Activated CD8-positive, alpha-beta T cell treated with anti-CD3 and anti-CD28 coated beads, Interleukin-2, amount 10 ng/mL, durations not matched to agents 7 days and 5 days (primary cell): ENCODE measurements around the gene SOS1. TPM values are rescaled to one million over a fixed set of nuclear protein-coding genes. Genes with fewer than 3 reads are reported as not detected.
A peak's percentile ranks its signal among the peaks of the same experiment; 100 is the strongest.

Experiments used
- ATAC-seq: fragments of 150-1000 bp; cut with Tn5 transposase; one replicate; pipeline ENCODE4 v1.10.0; 2021; ENCODE audit warnings: moderate library complexity
- CTCF ChIA-PET: fragments of 350-600 bp; sonication (Branson Sonifier 250); formaldehyde crosslinking; loops from one replicate; lab custom pipeline; 2021; ENCODE audit warnings: antibody characterized with exemption; lab: Charles Lee
- POLR2A ChIA-PET: fragments of 350-600 bp; sonication (Branson Sonifier 250); formaldehyde crosslinking; loops from one replicate; lab custom pipeline; 2021; ENCODE audit warnings: antibody characterized with exemption; lab: Charles Lee
- DNase-seq: peaks from one replicate; pipeline ENCODE4 v3.0.0-alpha.2; 2020
- H3K27ac Mint-ChIP-seq: one replicate; pipeline ENCODE4 v1.8.0; 2021; ENCODE audit warnings: mild to moderate bottlenecking, mixed read lengths
- H3K27me3 Mint-ChIP-seq: one replicate; pipeline ENCODE4 v1.8.0; 2021; ENCODE audit warnings: low read depth, mixed read lengths
- H3K36me3 Mint-ChIP-seq: one replicate; pipeline ENCODE4 v1.8.0; 2021; ENCODE audit warnings: low read depth, mixed read lengths
- H3K4me1 Mint-ChIP-seq: one replicate; pipeline ENCODE4 v1.8.0; 2021; ENCODE audit warnings: low read depth, mixed read lengths
- H3K4me3 Mint-ChIP-seq: one replicate; pipeline ENCODE4 v1.8.0; 2021; ENCODE audit warnings: mild to moderate bottlenecking, mixed read lengths
- H3K9me3 Mint-ChIP-seq: one replicate; pipeline ENCODE4 v1.8.0; 2022; ENCODE audit warnings: mixed read lengths; ENCODE audit not compliant: insufficient read depth
- total RNA-seq, 2 experiments: library from RNA; stranded (reverse); gene quantifications; one replicate each; pipeline ENCODE4 v1.2.3, GENCODE V29; 2021

SOS1 gene
- total RNA-seq, 2 experiments from 2014 or later, result 209 to 243 TPM

- Mint-ChIP-seq H3K4me1 (peaks cover 53% of the 10 kb centered on the region), H3K36me3 (peaks cover 49% of the 10 kb centered on the region), H3K27me3 (no peaks in the 10 kb centered on the region), H3K9me3 (no peaks in the 10 kb centered on the region), H3K4me3 (peak overlapping the region; percentile 85), H3K27ac (peak overlapping the region; percentile 94)
- POLR2A ChIA-PET, result interaction anchor here (0.6 to 13.1 kb wide), 12 partner anchors 8 to 1410 kb away, joined by 3 to 315 read pairs (median 6); partner anchors contain the start of gene SRSF7
- ATAC-seq (peak; percentile 8), DNase-seq (no peak)
- CTCF ChIA-PET, result interaction anchor here (1.4 to 7.4 kb wide), 4 partner anchors 13 to 106 kb away, joined by 3 to 213 read pairs (median 16); no protein-coding TSS in a partner anchor
Measured at GRCh38 chr2:39121523-39122063, 742 bp upstream of the SOS1 start.

- H3K36me3 Mint-ChIP-seq, result peaks cover 60% of the 10 kb centered on the region
Measured at GRCh38 chr2:39120521-39120770, 405 bp downstream of the SOS1 start.

GRCh38 chr2:39119732-39120520 is 925 bp downstream of the SOS1 start:
- Mint-ChIP-seq H3K27me3 (no peaks in the 10 kb centered on the region), H3K27ac (peak overlapping the region; percentile 88), H3K4me1 (peaks cover 55% of the 10 kb centered on the region), H3K4me3 (peak overlapping the region; percentile 80), H3K9me3 (no peaks in the 10 kb centered on the region), H3K36me3 (peaks cover 64% of the 10 kb centered on the region)
- ChIA-PET CTCF (interaction anchor here (0.9 to 7.4 kb wide), 11 partner anchors 8 to 107 kb away, joined by 3 to 213 read pairs (median 6); no protein-coding TSS in a partner anchor), POLR2A (interaction anchor here (0.7 to 13.1 kb wide), 17 partner anchors 9 to 369 kb away, joined by 3 to 315 read pairs (median 6); partner anchors contain the start of gene SRSF7)
- peak; percentile 32 for ATAC-seq
- DNase-seq, result peak; percentile 66

More at GRCh38 chr2:39120521-39120770, 405 bp downstream of the SOS1 start:
- Mint-ChIP-seq H3K27me3 (no peaks in the 10 kb centered on the region), H3K9me3 (no peaks in the 10 kb centered on the region), H3K4me3 (no peak overlapping the region), H3K27ac (no peak overlapping the region), H3K4me1 (peaks cover 56% of the 10 kb centered on the region)
- DNase-seq, result no peak
- POLR2A ChIA-PET, result interaction anchor here (0.7 to 13.1 kb wide), 16 partner anchors 9 to 369 kb away, joined by 3 to 315 read pairs (median 6); partner anchors contain the start of gene SRSF7
- peak; percentile 13 for ATAC-seq
- CTCF ChIA-PET, result interaction anchor here (0.9 to 7.4 kb wide), 8 partner anchors 9 to 107 kb away, joined by 4 to 213 read pairs (median 11); no protein-coding TSS in a partner anchor

GRCh38 chr2:39118786-39119499 is 1.9 kb downstream of the SOS1 start:
- Mint-ChIP-seq H3K36me3 (peaks cover 67% of the 10 kb centered on the region), H3K4me1 (peaks cover 57% of the 10 kb centered on the region)

GRCh38 chr2:39115556-39115955 is 5.3 kb downstream of the SOS1 start:
- ATAC-seq (no peak), DNase-seq (no peak)
- ChIA-PET POLR2A (interaction anchor here (0.6 to 8.4 kb wide), 2 partner anchors 39 to 111 kb away, joined by 3 to 157 read pairs; no protein-coding TSS in a partner anchor), CTCF (interaction anchor here (7.4 kb wide), 1 partner anchor 112 kb away, joined by 213 read pairs; no protein-coding TSS in a partner anchor)
- Mint-ChIP-seq H3K4me1 (peaks cover 60% of the 10 kb centered on the region), H3K27ac (peak overlapping the region; percentile 88), H3K27me3 (no peaks in the 10 kb centered on the region), H3K36me3 (peaks cover 85% of the 10 kb centered on the region), H3K4me3 (peak overlapping the region; percentile 80), H3K9me3 (no peaks in the 10 kb centered on the region)

More at GRCh38 chr2:39118786-39119499, 1.9 kb downstream of the SOS1 start:
- POLR2A ChIA-PET, result interaction anchor here (0.9 to 13.1 kb wide), 11 partner anchors 8 to 367 kb away, joined by 3 to 315 read pairs (median 6); partner anchors contain the start of gene SRSF7
- Mint-ChIP-seq H3K9me3 (no peaks in the 10 kb centered on the region), H3K27me3 (no peaks in the 10 kb centered on the region), H3K4me3 (peak overlapping the region; percentile 80), H3K27ac (peak overlapping the region; percentile 88)
- CTCF ChIA-PET, result interaction anchor here (1.0 to 7.4 kb wide), 16 partner anchors 8 to 171 kb away, joined by 3 to 213 read pairs (median 4); no protein-coding TSS in a partner anchor
- DNase-seq (no peak), ATAC-seq (no peak)

GRCh38 chr2:39114771-39115170 is 6.1 kb downstream of the SOS1 start:
- Mint-ChIP-seq H3K27me3 (no peaks in the 10 kb centered on the region), H3K9me3 (no peaks in the 10 kb centered on the region), H3K27ac (peak overlapping the region; percentile 66), H3K4me3 (peak overlapping the region; percentile 80), H3K4me1 (peaks cover 67% of the 10 kb centered on the region), H3K36me3 (peaks cover 84% of the 10 kb centered on the region)
- DNase-seq (no peak), ATAC-seq (no peak)
- POLR2A ChIA-PET, result interaction anchor here (0.6 to 8.4 kb wide), 5 partner anchors 9 to 239 kb away, joined by 3 to 157 read pairs (median 3); partner anchors contain the start of genes DHX57 and MORN2
- CTCF ChIA-PET, result interaction anchor here (1.8 to 2.4 kb wide), 3 partner anchors 19 to 114 kb away, joined by 4 to 20 read pairs (median 5); no protein-coding TSS in a partner anchor

- POLR2A ChIA-PET, result interaction anchor here (1.7 to 1.8 kb wide), 2 partner anchors 12 to 13 kb away, joined by 4 to 9 read pairs; partner anchors contain the start of gene SOS1
- H3K27ac Mint-ChIP-seq, result peak overlapping the region; percentile 61
- DNase-seq, result no peak
- peaks cover 70% of the 10 kb centered on the region for H3K36me3 Mint-ChIP-seq
- H3K4me1 Mint-ChIP-seq, result peaks cover 69% of the 10 kb centered on the region
- H3K27me3 Mint-ChIP-seq, result no peaks in the 10 kb centered on the region
- no peaks in the 10 kb centered on the region for H3K9me3 Mint-ChIP-seq
- H3K4me3 Mint-ChIP-seq, result no peak overlapping the region
- ATAC-seq, result no peak
- CTCF ChIA-PET, result interaction anchor here (0.7 to 5.9 kb wide), 6 partner anchors 9 to 119 kb away, joined by 3 to 46 read pairs (median 3); partner anchors contain the start of gene SOS1
Measured at GRCh38 chr2:39109537-39109936, 11.3 kb downstream of the SOS1 start.

- H3K4me3 Mint-ChIP-seq, result no peak overlapping the region
- H3K9me3 Mint-ChIP-seq, result no peaks in the 10 kb centered on the region
- CTCF ChIA-PET, result interaction anchor here (0.8 to 5.9 kb wide), 3 partner anchors 12 to 120 kb away, joined by 4 to 46 read pairs (median 13); partner anchors contain the start of gene SOS1
- peaks cover 71% of the 10 kb centered on the region for H3K36me3 Mint-ChIP-seq
- peaks cover 70% of the 10 kb centered on the region for H3K4me1 Mint-ChIP-seq
- H3K27ac Mint-ChIP-seq, result peak overlapping the region; percentile 68
- POLR2A ChIA-PET, result interaction anchor here (1.7 to 1.8 kb wide), 2 partner anchors 11 to 13 kb away, joined by 4 to 9 read pairs; partner anchors contain the start of gene SOS1
- no peaks in the 10 kb centered on the region for H3K27me3 Mint-ChIP-seq
- ATAC-seq, result no peak
- DNase-seq, result no peak
Measured at GRCh38 chr2:39108377-39108776, 12.5 kb downstream of the SOS1 start.

GRCh38 chr2:39107724-39108273 is 13.1 kb downstream of the SOS1 start:
- POLR2A ChIA-PET, result interaction anchor here (1.7 kb wide), 1 partner anchor 11 kb away, joined by 4 read pairs; no protein-coding TSS in a partner anchor
- CTCF ChIA-PET, result interaction anchor here (0.8 to 5.9 kb wide), 3 partner anchors 13 to 121 kb away, joined by 4 to 46 read pairs (median 13); partner anchors contain the start of gene SOS1
- Mint-ChIP-seq H3K27ac (peak overlapping the region; percentile 68), H3K4me3 (no peak overlapping the region), H3K27me3 (no peaks in the 10 kb centered on the region), H3K36me3 (peaks cover 72% of the 10 kb centered on the region), H3K9me3 (no peaks in the 10 kb centered on the region), H3K4me1 (peaks cover 71% of the 10 kb centered on the region)
- ATAC-seq (no peak), DNase-seq (no peak)

- H3K27me3 Mint-ChIP-seq, result no peaks in the 10 kb centered on the region
- ChIA-PET CTCF (interaction anchor here (5.9 kb wide), 1 partner anchor 121 kb away, joined by 46 read pairs; no protein-coding TSS in a partner anchor), POLR2A (interaction anchor here (1.7 kb wide), 1 partner anchor 11 kb away, joined by 4 read pairs; no protein-coding TSS in a partner anchor)
- H3K4me3 Mint-ChIP-seq, result no peak overlapping the region
- H3K36me3 Mint-ChIP-seq, result peaks cover 71% of the 10 kb centered on the region
- no peak for ATAC-seq
- no peaks in the 10 kb centered on the region for H3K9me3 Mint-ChIP-seq
- H3K27ac Mint-ChIP-seq, result peak overlapping the region; percentile 45
- no peak for DNase-seq
- H3K4me1 Mint-ChIP-seq, result peaks cover 68% of the 10 kb centered on the region
Measured at GRCh38 chr2:39107156-39107555, 13.7 kb downstream of the SOS1 start.
